HL-60 (cell line): ENCODE results near the gene TBC1D5.

Source experiments
- CTCF ChIP-seq: IDR thresholded peaks from one replicate; pipeline ENCODE4 v1.5.1; 2011; ENCODE audit warnings: low read length, control low read depth, inconsistent platforms; ENCODE audit not compliant: insufficient read depth
- SPI1 ChIP-seq: IDR thresholded peaks from 2 replicates; pipeline ENCODE4 v1.6.1; 2012; ENCODE audit warnings: low read depth, mild to moderate bottlenecking, borderline replicate concordance

DNA sequence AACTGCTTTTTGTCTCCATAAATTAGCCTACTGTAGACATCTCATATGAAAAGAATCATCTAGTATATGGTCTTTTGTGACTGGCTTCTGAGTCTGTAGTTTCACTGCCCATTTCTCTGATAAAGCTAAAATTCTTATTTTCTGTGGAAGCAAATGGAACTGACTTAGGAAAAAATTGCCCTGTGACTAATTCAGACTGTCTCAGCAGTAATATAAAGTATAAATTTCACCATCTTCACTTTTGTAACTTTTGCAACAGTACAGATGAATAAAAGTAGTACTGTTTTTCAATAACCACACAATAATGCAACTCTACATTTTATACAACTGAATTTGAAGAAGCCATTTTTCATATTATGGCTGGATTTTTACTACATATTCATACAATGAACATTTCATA, 104.1 kb downstream of the TBC1D5 start:
- TF ChIP-seq SPI1 (no peak), CTCF (no peak)
